Glutamatergic neuron (in vitro differentiated cells): ENCODE results near the gene ACSF2. TPM values are rescaled to one million over a fixed set of nuclear protein-coding genes. Genes with fewer than 3 reads are reported as not detected.

Source experiments
- DNase-seq: peaks from one replicate; pipeline ENCODE4 v3.0.0; 2022
- H3K27ac Mint-ChIP-seq: one replicate; pipeline ENCODE4 v1.8.0; 2020; ENCODE audit warnings: mild to moderate bottlenecking, mixed read lengths, inconsistent platforms; ENCODE audit not compliant: unreplicated experiment
- H3K27me3 Mint-ChIP-seq: one replicate; pipeline ENCODE4 v1.8.0; 2020; ENCODE audit warnings: mild to moderate bottlenecking, moderate library complexity, mixed read lengths, inconsistent platforms; ENCODE audit not compliant: unreplicated experiment
- H3K36me3 Mint-ChIP-seq: one replicate; pipeline ENCODE4 v1.8.0; 2020; ENCODE audit warnings: mild to moderate bottlenecking, mixed read lengths, inconsistent platforms; ENCODE audit not compliant: unreplicated experiment
- H3K4me1 Mint-ChIP-seq: one replicate; pipeline ENCODE4 v1.8.0; 2020; ENCODE audit warnings: mild to moderate bottlenecking, low read depth, mixed read lengths, inconsistent platforms; ENCODE audit not compliant: unreplicated experiment
- H3K4me3 Mint-ChIP-seq: one replicate; pipeline ENCODE4 v1.8.0; 2020; ENCODE audit warnings: mild to moderate bottlenecking, mixed read lengths, inconsistent platforms; ENCODE audit not compliant: unreplicated experiment
- H3K9me3 Mint-ChIP-seq: one replicate; pipeline ENCODE4 v1.8.0; 2020; ENCODE audit warnings: mild to moderate bottlenecking, moderate library complexity, mixed read lengths, inconsistent platforms; ENCODE audit not compliant: unreplicated experiment
- CTCF ChIP-seq: fragments of 200-600 bp; sonication (generic); IDR thresholded peaks from one replicate; pipeline ENCODE4 v1.5.0; 2021; ENCODE audit not compliant: partially characterized antibody, unreplicated experiment
- total RNA-seq: library from RNA; stranded (reverse); fragmentation: NEBNext Ultra II Directional; extraction: Animal tissue kit (Norgen Biotek cat#: 25700); gene quantifications from one replicate; pipeline ENCODE4 v1.2.1, GENCODE V29; 2021; ENCODE audit not compliant: unreplicated experiment

ACSF2 gene
- total RNA-seq, 1 donor from 2014 or later, result 52.2 TPM

GRCh38 chr17:50452630-50453300 is 26.7 kb downstream of the ACSF2 start:
- peaks cover 2% of the 10 kb centered on the region for H3K27me3 Mint-ChIP-seq
- TF ChIP-seq CTCF, result no peak
- peaks cover 2% of the 10 kb centered on the region for H3K4me1 Mint-ChIP-seq
- H3K9me3 Mint-ChIP-seq, result peaks cover 5% of the 10 kb centered on the region
- H3K27ac Mint-ChIP-seq, result no peak overlapping the region
- no peaks in the 10 kb centered on the region for H3K36me3 Mint-ChIP-seq
- DNase-seq, result no peak
- H3K4me3 Mint-ChIP-seq, result no peak overlapping the region

- H3K27me3 Mint-ChIP-seq, result peaks cover 5% of the 10 kb centered on the region
- no peaks in the 10 kb centered on the region for H3K36me3 Mint-ChIP-seq
- no peak for TF ChIP-seq CTCF
- H3K9me3 Mint-ChIP-seq, result peaks cover 5% of the 10 kb centered on the region
- H3K4me1 Mint-ChIP-seq, result peaks cover 5% of the 10 kb centered on the region
- no peak overlapping the region for H3K27ac Mint-ChIP-seq
- DNase-seq, result no peak
- no peak overlapping the region for H3K4me3 Mint-ChIP-seq
These were observed 27.9 kb downstream of the ACSF2 start for GRCh38 chr17:50453901-50454300.

DNA sequence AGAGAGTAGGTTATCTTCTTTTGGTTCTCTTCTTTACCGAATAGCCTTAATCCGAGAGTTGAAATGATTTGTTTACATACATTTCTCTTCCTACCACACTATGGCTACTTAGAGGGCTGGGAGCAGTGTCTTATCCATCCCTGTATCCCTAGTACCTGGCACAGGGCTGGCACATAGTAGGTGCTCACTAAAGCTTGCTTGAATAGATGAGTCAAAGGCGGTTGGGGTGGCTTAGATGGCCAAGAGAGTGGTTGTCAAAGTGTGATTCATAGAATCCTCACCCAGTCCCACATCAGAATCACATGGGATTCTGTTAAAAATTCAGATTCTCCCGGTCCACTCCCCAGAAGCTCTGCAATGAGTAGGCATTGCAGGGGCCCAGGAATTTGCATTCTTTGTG is 31.6 kb downstream of the ACSF2 start:
- H3K4me1 Mint-ChIP-seq, result peaks cover 16% of the 10 kb centered on the region
- H3K27me3 Mint-ChIP-seq, result peaks cover 6% of the 10 kb centered on the region
- peaks cover 3% of the 10 kb centered on the region for H3K9me3 Mint-ChIP-seq
- no peak overlapping the region for H3K27ac Mint-ChIP-seq
- H3K4me3 Mint-ChIP-seq, result no peak overlapping the region
- no peak for TF ChIP-seq CTCF
- H3K36me3 Mint-ChIP-seq, result no peaks in the 10 kb centered on the region
- DNase-seq, result no peak

DNA sequence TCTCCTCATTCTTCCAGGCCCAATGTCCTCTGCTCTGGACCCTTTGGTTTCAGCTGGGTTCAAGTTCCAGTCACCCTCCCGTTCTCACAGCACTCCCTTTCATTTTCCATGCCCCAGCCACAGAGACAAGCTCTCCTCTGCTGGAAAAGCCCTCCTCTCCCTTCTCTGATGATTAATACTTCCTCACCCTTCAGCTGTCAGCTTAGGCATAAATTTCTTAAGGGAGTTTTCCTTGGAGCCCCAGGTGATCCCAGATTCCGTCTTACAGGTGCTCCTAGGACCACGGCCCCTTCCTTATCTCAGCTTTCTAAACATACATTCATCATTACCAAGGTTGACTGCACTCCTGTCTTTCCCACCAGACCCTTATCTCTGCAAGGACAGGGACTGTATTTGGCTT is 32.3 kb downstream of the ACSF2 start:
- Mint-ChIP-seq H3K36me3 (no peaks in the 10 kb centered on the region), H3K9me3 (peaks cover 3% of the 10 kb centered on the region), H3K4me3 (no peak overlapping the region), H3K4me1 (peaks cover 16% of the 10 kb centered on the region), H3K27me3 (peaks cover 6% of the 10 kb centered on the region), H3K27ac (no peak overlapping the region)
- no peak for TF ChIP-seq CTCF
- DNase-seq, result no peak
